GM12874 (cell line): Measurements from ENCODE around the gene CAPN12.

ENCODE experiments used
- TF ChIP-seq, protein P1 (sequence below): IDR thresholded peaks from 2 replicates; pipeline ENCODE4 v1.5.1; 2011; ENCODE audit warnings: low read depth, mild to moderate bottlenecking, control low read depth, low read length, moderate library complexity; ENCODE audit not compliant: insufficient read depth

The CAPN12 gene

GRCh38 chr19:38705197-38706019 is 38.9 kb downstream of the CAPN12 start:
- TF ChIP-seq, protein P1, sequence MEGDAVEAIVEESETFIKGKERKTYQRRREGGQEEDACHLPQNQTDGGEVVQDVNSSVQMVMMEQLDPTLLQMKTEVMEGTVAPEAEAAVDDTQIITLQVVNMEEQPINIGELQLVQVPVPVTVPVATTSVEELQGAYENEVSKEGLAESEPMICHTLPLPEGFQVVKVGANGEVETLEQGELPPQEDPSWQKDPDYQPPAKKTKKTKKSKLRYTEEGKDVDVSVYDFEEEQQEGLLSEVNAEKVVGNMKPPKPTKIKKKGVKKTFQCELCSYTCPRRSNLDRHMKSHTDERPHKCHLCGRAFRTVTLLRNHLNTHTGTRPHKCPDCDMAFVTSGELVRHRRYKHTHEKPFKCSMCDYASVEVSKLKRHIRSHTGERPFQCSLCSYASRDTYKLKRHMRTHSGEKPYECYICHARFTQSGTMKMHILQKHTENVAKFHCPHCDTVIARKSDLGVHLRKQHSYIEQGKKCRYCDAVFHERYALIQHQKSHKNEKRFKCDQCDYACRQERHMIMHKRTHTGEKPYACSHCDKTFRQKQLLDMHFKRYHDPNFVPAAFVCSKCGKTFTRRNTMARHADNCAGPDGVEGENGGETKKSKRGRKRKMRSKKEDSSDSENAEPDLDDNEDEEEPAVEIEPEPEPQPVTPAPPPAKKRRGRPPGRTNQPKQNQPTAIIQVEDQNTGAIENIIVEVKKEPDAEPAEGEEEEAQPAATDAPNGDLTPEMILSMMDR = no peak

GRCh38 chr19:38704488-38705026 is 39.7 kb downstream of the CAPN12 start:
- TF ChIP-seq, protein P1 = no peak

GRCh38 chr19:38703509-38703908 is 40.8 kb downstream of the CAPN12 start:
- TF ChIP-seq, protein P1 = no peak

GRCh38 chr19:38702278-38702677 is 42.0 kb downstream of the CAPN12 start:
- TF ChIP-seq, protein P1 = no peak

GRCh38 chr19:38701455-38702063 is 42.7 kb downstream of the CAPN12 start:
- TF ChIP-seq, protein P1 = no peak

DNA sequence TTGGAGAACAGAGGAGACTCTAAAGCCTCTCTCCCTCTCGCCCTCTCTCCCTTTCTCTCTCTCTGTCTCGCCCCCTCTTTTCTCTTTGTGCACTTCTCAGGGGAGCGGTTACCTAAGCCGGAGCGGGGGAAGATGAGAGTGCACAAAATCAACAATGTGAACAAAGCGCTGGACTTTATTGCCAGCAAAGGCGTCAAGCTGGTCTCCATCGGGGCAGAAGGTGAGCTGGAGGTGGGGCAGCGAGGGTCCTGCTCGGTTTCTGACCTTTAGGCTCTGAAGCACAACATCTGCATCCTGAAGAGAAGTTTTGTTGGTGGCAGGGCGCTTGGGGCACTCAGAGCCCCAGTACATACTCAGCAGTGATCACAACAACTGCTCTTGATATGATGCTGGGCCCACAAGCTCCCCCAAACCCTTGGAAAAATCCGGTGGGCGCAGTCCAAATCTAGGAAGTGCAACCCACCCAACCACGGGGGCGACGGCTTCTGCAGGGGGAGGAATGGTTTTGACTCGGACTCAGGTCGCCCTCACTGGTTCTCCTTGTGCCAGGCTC is 43.3 kb downstream of the CAPN12 start:
- TF ChIP-seq, protein P1 = no peak

DNA sequence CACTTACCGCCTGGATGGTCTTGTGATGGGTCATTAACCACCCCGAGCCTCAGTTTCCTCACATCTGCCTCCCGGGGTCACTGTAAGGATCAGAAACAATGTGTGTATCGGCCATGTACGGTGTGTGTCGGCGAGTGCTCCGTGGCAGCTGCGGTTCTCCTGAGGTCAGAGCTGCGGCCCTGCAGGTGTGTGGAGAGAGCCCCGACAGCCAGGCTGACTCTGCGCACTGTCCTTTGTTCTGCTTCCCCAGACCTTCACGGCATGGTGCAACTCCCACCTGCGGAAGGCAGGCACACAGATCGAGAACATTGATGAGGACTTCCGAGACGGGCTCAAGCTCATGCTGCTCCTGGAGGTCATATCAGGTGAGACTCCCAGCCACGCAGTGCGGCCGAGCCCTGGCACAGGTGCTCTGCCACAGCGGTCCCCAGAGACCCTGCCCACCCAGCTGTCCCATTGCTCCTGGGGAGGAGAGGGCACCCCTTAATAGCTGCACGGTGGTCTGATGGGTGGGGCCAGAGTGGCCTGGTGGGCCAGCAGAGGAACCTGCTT is 43.8 kb downstream of the CAPN12 start:
- TF ChIP-seq, protein P1 = no peak
